Measurements from ENCODE around the gene GAS7.

DNA sequence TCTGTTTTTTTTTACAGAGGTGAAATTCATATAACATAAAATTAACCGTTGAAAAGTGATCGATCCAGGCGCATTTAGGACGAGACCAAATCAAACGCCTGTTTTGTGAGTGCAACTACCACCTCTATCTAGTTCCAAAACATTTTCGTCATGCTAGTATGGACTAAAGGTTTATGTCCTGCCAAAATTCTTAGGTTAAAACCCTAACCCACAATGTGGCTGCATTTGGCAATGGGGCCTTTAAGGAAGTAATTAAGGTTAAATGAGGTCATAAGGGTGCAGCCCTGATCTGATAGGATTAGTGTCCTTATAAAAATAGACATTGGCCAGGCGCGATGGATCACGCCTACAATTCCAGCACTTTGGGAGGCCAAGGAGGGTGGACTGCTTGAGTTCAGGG, 260.5 kb downstream of the GAS7 start:
- TF ChIP-seq, protein P1, sequence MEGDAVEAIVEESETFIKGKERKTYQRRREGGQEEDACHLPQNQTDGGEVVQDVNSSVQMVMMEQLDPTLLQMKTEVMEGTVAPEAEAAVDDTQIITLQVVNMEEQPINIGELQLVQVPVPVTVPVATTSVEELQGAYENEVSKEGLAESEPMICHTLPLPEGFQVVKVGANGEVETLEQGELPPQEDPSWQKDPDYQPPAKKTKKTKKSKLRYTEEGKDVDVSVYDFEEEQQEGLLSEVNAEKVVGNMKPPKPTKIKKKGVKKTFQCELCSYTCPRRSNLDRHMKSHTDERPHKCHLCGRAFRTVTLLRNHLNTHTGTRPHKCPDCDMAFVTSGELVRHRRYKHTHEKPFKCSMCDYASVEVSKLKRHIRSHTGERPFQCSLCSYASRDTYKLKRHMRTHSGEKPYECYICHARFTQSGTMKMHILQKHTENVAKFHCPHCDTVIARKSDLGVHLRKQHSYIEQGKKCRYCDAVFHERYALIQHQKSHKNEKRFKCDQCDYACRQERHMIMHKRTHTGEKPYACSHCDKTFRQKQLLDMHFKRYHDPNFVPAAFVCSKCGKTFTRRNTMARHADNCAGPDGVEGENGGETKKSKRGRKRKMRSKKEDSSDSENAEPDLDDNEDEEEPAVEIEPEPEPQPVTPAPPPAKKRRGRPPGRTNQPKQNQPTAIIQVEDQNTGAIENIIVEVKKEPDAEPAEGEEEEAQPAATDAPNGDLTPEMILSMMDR (IDR thresholded peaks at IDR 0.05; ENCODE audit: insufficient read depth, low read depth, low read length), result no peak
- TF ChIP-seq EZH2 (IDR thresholded peaks at IDR 0.05; ENCODE audit: insufficient read depth, low read length), result no peak
